HG02852 (cell line): ENCODE measurements around the gene C1orf141.
A peak's percentile ranks its signal among the peaks of the same experiment; 100 is the strongest.
"Not testable (repeated sequence)": the region's sequence is repeated elsewhere in the genome, so short reads cannot be mapped to it uniquely, and the experiment has no call there.

ENCODE experiments used
- ATAC-seq: cut with Tn5 transposase; IDR thresholded peaks from one replicate; pipeline ENCODE4 v1.9.1; 2021; ENCODE audit warnings: mild to moderate bottlenecking, moderate library complexity; ENCODE audit not compliant: unreplicated experiment

The C1orf141 gene

GRCh38 chr1:67143966-67144365, 9.2 kb upstream of the C1orf141 start:
- ATAC-seq, result peak; percentile 43

GRCh38 chr1:67142931-67143330, 8.2 kb upstream of the C1orf141 start:
- ATAC-seq, result no peak

GRCh38 chr1:67141832-67142231, 7.1 kb upstream of the C1orf141 start:
- not testable (repeated sequence) for ATAC-seq

- no peak for ATAC-seq
These were observed 5.7 kb upstream of the C1orf141 start for GRCh38 chr1:67140460-67140859.

- no peak for ATAC-seq
These were observed 4.2 kb upstream of the C1orf141 start for GRCh38 chr1:67138813-67139499.

- no peak for ATAC-seq
These were observed 2.6 kb upstream of the C1orf141 start for GRCh38 chr1:67137307-67137753.

- no peak for ATAC-seq
These were observed 584 bp upstream of the C1orf141 start for GRCh38 chr1:67135354-67135753.

GRCh38 chr1:67133177-67133576, 1.6 kb downstream of the C1orf141 start:
- ATAC-seq, result no peak

GRCh38 chr1:67130673-67131072, 4.1 kb downstream of the C1orf141 start:
- ATAC-seq, result no peak

GRCh38 chr1:67126974-67127373, 7.8 kb downstream of the C1orf141 start:
- ATAC-seq, result no peak

- no peak for ATAC-seq
These were observed 8.5 kb downstream of the C1orf141 start for GRCh38 chr1:67126111-67126746.

- ATAC-seq, result no peak
These were observed 10.3 kb downstream of the C1orf141 start for GRCh38 chr1:67124455-67124854.

GRCh38 chr1:67120855-67121619, 13.7 kb downstream of the C1orf141 start:
- no peak for ATAC-seq

GRCh38 chr1:67118646-67119045, 16.1 kb downstream of the C1orf141 start:
- ATAC-seq, result no peak

- ATAC-seq, result no peak
These were observed 16.6 kb downstream of the C1orf141 start for GRCh38 chr1:67118191-67118590.

- ATAC-seq, result no peak
These were observed 20.6 kb downstream of the C1orf141 start for GRCh38 chr1:67114162-67114561.

GRCh38 chr1:67110352-67110751, 24.4 kb downstream of the C1orf141 start:
- peak; percentile 43 for ATAC-seq

GRCh38 chr1:67105508-67105907, 29.3 kb downstream of the C1orf141 start:
- no peak for ATAC-seq

GRCh38 chr1:67103548-67103947, 31.2 kb downstream of the C1orf141 start:
- no peak for ATAC-seq

GRCh38 chr1:67100833-67101232, 33.9 kb downstream of the C1orf141 start:
- no peak for ATAC-seq

- no peak for ATAC-seq
These were observed 37.5 kb downstream of the C1orf141 start for GRCh38 chr1:67097305-67097704.

- ATAC-seq, result no peak
These were observed 40.6 kb downstream of the C1orf141 start for GRCh38 chr1:67094191-67094590.
